NCI-H82 (cell line): ENCODE measurements around the gene YIPF1.
A peak's percentile ranks its signal among the peaks of the same experiment; 100 is the strongest.
"Not testable (repeated sequence)": the region's sequence is repeated elsewhere in the genome, so short reads cannot be mapped to it uniquely, and the experiment has no call there.

ENCODE experiments used
- DNase-seq: peaks from one replicate; lab custom pipeline; 2025; lab: John Stamatoyannopoulos, UW

Gene YIPF1

DNA sequence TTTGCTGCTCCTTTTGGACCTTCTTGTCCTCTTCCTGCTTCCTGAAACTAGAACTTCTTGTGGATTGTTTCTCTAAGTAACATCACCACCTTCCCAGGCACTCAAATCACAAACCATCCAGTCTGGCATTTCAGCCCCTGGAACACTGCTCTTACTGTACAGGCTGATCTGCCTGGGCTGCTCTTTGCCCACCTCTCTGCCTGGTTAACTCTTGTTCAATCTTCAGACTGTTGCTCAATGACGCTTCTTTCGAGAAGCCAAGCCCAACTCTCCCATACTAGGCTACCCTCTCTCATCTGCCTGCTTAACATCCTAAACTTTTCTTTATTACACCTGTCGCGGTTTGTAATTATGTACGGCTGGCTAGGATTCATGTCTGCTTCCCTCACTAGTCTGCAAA, 5.0 kb upstream of the YIPF1 start:
- no peak for DNase-seq

DNA sequence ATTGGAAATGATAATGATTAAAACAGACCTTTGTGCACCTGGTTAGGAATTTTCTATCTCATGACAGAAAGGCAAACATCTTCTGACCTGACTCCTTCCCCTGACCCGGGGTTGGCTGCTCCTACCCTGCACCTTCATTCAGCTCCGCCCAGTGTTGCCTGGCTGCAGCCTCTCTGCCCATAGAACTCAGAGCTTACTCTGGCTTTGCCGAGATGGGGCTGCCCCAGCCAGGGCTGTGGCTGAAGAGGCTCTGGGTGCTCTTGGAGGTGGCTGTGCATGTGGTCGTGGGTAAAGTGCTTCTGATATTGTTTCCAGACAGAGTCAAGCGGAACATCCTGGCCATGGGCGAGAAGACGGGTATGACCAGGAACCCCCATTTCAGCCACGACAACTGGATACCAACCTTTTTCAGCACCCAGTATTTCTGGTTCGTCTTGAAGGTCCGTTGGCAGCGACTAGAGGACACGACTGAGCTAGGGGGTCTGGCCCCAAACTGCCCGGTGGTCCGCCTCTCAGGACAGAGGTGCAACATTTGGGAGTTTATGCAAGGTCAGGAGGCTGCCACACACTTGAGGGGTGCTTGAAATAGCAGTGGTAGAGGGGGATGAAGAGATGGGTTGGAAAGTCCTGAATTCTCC, 4.5 kb upstream of the YIPF1 start, which contains the start of gene DIO1:
Gene DIO1, plus strand, starts transcription at position 189 of the 638 bp plus-strand sequence. Its CDS starts 24 bp downstream, at position 213.
- DNase-seq = no peak

DNA sequence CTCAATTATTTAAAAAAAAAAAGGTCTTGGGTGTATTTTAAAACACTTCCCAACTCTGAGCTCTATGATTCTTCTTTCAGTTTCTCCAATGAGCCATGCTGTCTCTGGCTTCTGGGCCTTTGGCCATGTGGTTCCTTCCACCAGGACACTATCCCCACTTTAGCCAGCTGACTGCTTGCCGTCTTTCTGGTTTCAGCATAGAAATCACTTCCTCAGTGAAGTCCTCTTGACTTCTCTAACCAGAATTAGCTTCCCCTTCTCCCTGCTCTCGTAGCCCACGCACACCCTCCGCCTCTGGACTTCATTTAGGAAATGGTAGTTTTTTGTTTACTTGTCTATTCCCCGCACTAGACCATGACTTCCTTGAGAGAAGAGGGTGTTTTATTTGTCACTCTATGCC, 3.3 kb upstream of the YIPF1 start:
- no peak for DNase-seq

DNA sequence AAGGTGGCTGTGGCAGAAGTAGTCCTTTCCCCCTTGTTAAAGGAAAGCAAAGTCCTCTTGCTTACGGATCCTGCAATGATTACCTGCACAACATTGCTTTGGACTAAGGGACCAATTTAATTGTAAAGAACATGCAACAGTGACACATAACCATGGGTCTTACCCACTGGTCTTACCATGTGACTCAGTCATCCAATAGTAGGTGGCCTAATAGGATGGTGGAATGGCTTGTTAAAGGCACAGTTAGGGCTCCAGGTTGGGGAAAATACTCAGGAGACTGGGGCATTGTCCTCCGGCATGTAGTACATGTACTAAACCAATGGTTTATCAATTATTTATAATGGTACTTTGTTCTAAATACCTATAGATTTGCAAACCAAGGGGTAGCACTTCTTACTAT, 2.1 kb upstream of the YIPF1 start:
- DNase-seq = no peak

DNA sequence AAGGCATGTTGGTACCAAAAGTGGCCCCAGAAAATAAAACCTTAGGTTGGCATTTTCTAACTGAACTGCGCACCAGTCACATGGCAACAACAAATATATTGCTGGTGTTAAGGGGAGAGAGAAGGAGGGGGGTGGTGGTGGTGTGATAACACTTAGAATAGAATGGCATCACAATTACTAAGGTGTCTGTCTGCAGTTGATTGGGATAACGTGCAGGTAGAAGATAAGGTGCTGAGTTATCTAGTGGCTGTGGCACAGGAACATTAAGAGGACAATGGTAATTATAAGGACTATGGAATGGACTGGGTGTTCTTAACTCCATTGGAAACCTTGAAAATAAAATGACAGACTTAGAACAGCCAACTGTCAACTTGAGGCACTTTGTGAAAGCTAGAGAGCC, 1.4 kb upstream of the YIPF1 start:
- DNase-seq = no peak

DNA sequence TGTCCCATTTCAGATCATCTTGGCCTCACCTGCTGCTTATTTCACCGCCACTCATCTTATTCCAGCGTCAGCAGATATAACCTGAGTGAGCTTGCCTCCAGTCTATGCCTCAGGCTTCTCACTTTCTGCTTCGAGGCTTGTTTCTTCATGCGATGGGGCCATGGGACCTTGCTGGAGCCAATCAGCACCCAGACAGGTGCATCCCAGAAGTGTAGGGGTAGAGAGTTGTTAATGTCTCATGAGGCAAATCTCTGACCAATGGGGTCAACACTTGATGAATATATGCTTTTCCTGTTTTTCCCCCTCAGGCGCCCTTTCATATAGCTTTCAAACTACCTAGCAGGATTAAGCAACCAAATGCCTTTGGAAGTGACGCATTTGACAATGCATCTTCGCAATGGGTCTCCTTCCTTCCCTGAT, 935 bp upstream of the YIPF1 start:
- no peak for DNase-seq

DNA sequence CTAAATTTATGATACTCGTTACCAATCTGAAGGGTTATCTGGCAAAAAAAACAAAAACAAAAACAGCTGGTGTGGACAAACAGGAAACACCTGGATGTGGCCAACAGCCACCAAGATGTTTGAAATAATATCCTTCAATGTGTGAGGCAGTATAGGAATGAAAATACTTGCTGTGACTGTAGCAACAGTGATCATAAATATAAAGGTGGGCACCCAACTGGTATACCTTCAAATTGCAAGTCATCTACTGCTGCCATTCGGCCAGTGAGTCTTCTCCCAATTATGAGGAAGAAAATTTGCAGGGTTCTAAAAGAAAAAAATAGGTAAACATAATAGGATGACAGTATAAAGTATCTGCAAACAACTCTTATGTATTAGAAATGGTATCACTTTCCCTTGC, 916 bp downstream of the YIPF1 start:
- no peak for DNase-seq

DNA sequence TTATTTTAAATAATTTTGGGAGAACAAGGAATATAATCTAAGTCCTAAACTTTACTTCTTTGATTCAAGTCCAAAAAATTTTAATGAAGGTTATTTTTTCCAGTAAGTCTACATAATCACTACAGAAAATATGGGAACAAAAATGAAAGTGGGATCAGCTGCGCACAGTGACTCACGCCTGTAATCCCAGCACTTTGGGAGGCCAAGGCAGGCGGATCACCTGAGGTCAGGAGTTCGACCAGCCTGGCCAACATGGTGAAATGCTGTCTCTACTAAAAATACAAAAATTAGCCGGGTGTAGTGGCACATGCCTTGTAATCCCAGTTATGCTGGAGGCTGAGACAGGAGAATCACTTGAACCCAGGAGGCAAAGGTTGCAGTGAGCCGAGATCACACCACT, 6.0 kb downstream of the YIPF1 start:
- DNase-seq = not testable (repeated sequence)

DNA sequence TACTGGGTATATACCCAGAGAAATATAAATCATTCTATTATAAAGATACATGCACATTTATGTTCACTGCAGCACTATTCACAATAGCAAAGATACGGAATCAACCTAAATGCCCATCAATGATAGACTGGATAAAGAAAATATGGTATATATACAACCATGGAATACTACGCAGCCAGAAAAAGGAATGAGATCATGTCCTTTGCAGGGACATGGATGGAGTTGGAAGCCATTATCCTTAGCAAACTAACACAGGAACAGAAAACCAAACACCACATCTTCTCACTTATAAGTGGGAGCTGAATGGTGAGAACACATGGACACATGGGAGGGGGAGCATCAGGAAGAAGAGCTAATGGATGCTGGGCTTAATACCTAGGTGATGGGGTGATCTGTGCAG, 7.7 kb downstream of the YIPF1 start:
- not testable (repeated sequence) for DNase-seq

DNA sequence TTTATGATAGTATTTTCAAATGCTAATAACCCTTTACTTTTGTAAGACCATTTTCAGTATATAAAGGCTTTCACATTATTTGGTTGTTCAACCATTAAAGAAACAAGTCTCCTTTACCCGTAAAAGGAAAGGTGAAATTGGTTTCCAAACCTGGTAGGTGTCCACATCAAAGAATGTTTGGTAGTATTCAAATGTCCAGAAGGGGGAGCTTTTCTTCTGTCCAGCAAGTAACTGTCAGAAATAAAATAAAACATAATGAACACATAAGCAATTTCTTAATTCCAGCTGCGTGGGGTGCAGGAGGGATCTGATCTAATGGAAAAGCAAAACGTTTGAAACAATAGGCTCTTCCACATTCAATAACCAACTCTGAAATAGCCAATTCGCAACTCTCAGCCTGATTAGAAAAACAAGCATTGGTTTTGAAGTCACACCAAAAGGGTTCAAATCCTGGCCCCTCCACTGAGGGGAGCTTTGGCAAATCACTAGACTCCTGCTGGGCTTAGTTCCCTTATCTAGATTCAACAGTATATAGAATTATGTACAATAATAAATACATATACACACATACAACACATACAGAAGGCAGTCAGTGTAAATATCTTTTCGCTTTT, 11.0 kb downstream of the YIPF1 start:
- DNase-seq = peak; percentile 68

DNA sequence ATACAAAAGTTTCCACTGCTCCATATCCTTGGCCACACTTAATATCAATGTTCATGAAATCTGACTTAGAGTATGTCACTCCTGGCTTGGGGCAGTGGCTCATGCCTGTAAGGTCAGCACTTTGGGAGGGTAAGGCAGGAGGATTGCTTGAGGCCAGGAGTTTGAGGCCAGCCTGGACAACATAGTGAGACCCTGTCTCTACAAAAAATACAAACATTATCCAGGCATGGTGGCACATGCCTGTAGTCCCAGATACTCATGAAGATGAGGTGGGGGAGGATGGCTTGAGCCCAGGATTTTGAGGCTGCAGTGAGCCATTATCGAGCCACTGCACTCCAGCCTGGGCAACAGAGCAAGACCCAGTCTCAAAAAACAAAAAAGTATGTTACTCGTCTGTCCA, 14.4 kb downstream of the YIPF1 start:
- DNase-seq = not testable (repeated sequence)

DNA sequence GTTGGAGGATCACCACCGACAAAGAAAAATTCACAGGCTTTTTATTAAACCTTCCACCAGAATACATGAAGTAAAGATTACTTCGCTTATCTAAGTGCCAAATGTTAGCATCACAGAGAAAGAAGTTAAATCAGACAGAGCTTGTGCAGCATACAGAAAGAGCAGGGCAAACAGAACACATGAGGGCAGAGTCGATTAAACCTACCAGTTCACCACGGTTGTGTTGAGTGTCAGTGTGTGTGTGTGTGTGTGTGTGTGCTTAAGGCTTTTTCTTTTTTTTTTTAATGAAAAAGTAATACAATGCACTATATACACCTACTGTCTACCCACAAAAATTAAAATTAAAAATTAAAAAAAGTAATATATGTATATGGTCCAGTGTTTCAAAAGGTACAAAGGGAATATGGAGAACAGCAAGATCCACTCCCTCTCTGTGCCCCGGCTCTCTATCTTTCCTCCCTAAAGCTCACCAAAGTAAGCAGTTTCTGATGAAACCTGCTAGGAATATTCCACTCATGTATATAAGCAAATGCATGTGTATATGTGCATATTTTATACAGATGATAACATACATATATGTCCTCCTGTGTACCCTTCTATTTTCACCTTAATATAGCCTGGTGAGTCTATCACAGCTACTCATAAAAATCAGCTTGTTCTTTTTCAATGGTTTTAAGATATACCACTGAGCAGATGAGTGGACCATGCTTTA, 17.7 kb downstream of the YIPF1 start:
- DNase-seq = no peak

DNA sequence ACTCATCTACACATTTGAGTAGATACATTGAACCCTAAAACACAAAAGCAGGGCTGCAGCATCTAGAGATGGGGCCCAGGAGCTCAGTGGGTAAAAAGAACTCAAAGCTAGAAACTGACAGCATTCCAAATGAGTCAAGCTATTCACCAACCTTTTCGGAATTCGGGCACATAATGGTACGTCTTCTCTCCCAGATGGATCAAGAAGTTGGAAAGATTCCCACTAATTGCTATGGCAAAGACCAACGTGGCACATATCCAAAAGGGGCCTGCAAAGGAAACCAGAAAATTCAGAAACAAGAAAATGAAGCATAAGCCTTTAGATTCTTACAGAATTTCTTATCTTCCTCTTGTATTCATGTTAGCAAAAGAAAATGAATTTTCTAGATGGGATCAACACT, 18.4 kb downstream of the YIPF1 start:
- no peak for DNase-seq

DNA sequence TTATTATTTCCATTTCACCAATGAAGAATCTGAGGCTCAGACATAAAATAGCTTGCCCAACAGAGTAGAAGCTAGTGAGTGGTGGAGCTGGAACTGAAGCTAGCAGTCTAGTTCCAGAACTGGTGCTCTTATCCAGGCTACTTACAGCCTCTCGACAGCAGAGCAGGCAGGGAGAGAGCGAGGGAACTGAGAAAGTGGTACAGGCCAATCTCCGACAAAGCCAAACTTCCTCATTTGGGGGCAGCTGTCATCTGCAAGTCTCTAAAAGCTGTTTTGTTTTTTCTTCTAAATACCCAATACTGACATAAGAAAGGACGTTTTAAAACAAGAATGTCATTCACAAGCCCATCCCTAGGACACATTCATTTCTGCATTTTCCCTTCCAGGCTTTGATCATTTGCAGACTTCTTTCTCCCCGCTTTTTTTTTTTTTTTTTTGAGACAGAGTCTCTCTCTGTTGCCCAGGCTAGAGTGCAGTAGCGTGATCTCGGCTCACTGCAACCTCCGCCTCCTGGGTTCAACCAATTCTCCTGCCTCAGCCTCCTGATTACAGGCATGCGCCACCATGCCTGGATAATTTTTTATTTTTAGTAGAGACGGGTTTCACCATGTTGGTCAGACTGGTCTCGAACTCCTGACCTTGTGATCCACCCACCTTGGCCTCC, 20.0 kb downstream of the YIPF1 start:
- DNase-seq = no peak

DNA sequence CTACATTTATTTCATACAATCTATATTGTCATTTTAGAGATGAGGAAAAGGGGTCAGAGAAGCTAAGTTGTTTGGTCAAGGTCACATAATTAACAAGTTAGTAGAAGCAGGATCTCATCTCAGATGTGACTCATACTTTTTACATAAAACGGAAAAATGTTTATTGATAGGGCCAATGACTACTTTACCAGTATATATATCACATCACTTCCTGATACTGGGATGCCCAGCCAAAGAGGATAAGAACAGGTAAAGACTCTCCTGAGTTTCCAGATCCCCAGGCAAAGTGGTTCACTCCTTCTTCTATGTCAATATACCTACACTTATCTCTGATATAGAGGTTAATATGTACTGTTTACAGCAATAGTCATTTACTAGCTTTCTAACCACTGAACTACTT, 21.0 kb downstream of the YIPF1 start:
- no peak for DNase-seq

DNA sequence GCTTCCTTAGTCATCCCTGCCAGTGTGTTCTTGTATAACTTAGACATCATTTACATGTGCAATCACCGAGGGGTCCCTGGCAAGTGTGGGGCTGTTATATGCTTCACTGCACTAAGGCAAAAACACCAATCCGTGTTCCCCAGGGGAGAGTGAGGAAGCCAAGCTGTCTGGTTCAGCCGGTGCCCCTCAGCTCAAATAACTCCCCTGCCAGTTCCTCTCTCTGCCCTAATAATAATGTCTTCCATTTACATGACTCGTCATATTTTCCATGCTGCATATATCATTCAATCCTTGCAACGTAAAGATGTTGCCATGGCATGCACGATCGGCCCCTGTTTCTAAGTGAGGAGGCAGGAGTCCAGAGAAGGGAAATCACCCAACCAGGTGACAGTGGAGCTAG, 27.1 kb downstream of the YIPF1 start:
- no peak for DNase-seq

DNA sequence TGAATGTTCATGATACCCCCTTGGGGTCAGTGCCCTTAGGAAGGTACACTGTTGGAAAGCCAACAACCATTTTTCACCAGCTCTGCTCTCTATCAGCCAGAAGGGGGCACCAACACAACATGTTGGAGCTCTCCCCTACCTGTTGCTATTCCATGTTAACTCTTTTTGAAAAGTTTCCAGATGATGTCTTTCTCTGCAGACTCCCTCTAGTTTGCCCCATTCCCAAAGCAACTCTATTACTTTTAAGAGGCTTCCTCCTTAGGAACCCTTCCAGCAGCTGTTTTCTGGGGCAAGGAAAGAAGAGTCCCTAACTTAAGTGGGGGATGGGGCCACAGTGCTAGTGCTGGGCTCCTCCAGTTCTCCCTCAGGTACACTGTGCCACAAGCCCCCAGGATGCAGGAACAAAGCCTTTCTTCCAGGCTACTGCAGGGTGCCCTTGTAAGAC, 28.6 kb downstream of the YIPF1 start:
- DNase-seq = peak; percentile 88

DNA sequence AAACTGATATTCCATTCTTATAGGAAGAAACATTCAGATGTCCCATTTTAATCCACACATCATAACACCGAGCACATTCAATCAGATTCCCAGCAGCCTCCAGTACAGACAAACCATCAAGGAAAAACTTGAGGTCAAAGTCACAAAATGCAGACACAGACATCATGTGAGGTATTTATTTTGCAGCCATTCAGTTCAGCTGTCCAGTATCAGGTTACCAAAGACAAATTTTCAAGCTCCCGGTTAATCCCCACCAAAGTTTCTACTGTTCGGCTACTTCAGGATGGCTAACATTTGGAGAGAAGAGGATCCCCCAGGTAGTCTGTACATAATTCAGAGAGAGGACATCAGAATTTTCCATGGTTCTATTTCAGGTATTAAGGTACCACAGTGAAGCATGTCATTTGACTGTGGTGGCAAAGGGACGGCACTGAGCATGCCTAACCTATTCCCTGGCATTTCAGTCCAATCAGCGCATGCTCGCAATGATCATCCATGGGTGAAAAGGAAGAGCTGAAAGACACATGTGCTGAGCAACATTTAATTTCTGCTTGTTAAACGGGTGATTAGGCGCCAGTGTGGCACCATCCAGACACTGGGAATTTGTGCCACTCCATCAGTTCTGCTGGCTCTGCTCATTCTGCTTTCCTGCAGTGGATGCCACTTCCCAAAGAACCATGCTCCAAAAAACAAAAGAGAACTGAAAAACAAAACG, 37.9 kb downstream of the YIPF1 start:
- no peak for DNase-seq

DNA sequence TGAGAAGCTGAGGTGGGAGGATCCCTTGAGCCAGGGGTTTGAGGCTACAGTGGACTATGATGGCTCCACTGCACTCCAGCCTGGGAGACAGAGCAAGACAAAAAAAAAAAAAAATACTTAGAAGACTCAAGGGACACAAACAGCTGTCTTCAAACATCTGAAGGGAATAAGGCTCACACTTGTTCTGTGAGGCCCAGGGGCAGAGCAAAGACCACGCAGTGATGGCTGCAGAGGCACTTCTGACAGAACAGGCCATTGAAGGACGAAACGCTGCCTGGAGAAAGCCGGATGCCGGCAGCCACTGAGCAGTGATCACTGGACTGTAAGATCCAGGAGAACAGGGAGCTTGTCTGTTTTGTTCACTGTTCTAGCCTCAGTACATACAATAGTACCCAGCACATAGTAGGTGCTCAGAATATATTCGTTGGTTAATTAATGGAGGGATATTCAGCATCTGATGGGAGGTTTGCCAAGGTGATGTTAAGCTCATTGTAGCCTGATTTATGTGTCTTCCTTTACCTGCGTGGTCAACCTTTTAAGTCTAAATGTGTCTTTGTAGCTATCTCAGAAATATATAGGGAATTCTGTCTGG, 39.4 kb downstream of the YIPF1 start:
- no peak for DNase-seq

DNA sequence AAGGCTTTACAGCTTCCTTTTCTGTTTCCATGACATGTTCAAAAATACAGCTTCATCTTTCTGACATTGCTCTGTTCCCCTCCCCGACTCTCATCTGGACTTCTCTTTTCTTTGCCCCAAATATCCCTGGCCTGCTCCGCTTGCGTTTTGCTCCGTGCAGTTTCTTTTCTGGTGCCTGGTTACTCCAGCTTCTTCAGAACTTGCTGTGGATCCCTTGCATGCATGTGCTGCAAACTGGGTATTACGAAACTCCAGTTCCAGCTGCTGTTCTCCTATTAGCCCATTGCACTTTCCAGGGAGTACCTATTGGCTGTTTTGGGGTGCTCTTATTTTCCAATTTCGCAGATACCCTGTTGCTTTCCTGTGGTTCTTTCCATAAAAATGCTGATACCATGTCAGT, 41.6 kb downstream of the YIPF1 start:
- no peak for DNase-seq

DNA sequence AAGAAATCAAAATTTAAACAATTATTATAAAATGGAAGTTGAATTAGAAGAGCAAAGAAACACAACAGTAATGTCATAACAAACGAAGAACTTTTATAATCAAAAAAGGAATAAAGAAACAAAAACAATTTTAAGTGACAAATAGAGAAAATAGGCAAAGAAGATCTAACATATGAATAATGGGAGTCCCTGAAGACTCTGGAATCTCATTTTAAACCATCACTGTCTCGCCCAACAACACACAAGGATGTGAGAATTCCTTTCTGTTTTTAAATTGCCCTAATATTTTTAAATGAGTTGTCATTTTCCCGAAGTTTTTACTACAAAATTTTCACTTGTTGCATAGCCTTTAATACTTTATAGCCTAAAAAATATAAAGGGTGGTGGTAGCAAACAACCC, 47.2 kb downstream of the YIPF1 start:
- DNase-seq = no peak

DNA sequence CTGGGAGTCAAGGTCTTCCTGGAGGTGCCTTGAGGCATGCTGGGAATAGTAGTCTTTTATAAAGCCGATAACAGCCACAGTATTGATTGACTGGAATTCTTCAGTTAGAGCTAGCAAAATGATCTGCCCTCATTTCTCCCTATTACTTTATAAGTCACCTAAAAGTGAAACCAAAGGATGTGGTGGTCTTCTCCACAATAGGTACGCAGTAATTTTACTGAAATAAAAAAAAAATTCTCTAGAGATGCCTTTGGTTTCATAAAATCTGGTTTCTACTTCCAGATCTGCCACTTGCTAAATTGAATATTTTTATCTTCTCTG, 51.0 kb downstream of the YIPF1 start:
- DNase-seq = no peak
